Kidney epithelial cell (primary cell): ENCODE measurements around the gene CCNYL1. TPM values are rescaled to one million over a fixed set of nuclear protein-coding genes. Genes with fewer than 3 reads are reported as not detected.

ENCODE experiments used
- DNase-seq: peaks from one replicate; pipeline ENCODE4 v3.0.0-alpha.2; 2010; ENCODE audit warnings: low read depth
- H3K27me3 ChIP-seq: 2 replicates; pipeline ENCODE4 v1.6.0; 2011; ENCODE audit warnings: low read length; ENCODE audit not compliant: control insufficient read depth, insufficient read depth
- H3K36me3 ChIP-seq: 2 replicates; pipeline ENCODE4 v1.5.1; 2011; ENCODE audit warnings: low read length; ENCODE audit not compliant: control insufficient read depth, insufficient read depth
- H3K4me3 ChIP-seq: 2 replicates; pipeline ENCODE4 v1.5.1; 2011; ENCODE audit warnings: low read depth, mild to moderate bottlenecking, control low read depth, low read length
- total RNA-seq: library from RNA; depleted of rRNA; stranded (reverse); fragments of >200 nt; gene quantifications from 2 replicates; pipeline ENCODE4 v1.2.3, GENCODE V29; 2015
- TF ChIP-seq, protein P1 (sequence below): IDR thresholded peaks from 2 replicates; pipeline ENCODE4 v1.5.1; 2011; ENCODE audit warnings: mild to moderate bottlenecking, moderate library complexity, low read length, control low read depth, inconsistent platforms; ENCODE audit not compliant: insufficient read depth, poor library complexity, severe bottlenecking

Gene CCNYL1
- total RNA-seq, 1 donor from 2014 or later = 16.8 TPM

GRCh38 chr2:207791579-207792243, 80.3 kb downstream of the CCNYL1 start:
- TF ChIP-seq, protein P1, sequence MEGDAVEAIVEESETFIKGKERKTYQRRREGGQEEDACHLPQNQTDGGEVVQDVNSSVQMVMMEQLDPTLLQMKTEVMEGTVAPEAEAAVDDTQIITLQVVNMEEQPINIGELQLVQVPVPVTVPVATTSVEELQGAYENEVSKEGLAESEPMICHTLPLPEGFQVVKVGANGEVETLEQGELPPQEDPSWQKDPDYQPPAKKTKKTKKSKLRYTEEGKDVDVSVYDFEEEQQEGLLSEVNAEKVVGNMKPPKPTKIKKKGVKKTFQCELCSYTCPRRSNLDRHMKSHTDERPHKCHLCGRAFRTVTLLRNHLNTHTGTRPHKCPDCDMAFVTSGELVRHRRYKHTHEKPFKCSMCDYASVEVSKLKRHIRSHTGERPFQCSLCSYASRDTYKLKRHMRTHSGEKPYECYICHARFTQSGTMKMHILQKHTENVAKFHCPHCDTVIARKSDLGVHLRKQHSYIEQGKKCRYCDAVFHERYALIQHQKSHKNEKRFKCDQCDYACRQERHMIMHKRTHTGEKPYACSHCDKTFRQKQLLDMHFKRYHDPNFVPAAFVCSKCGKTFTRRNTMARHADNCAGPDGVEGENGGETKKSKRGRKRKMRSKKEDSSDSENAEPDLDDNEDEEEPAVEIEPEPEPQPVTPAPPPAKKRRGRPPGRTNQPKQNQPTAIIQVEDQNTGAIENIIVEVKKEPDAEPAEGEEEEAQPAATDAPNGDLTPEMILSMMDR = no peak
- DNase-seq = no peak
- no peak overlapping the region for H3K4me3 ChIP-seq
- no peaks in the 10 kb centered on the region for H3K27me3 ChIP-seq
- no peaks in the 10 kb centered on the region for H3K36me3 ChIP-seq

DNA sequence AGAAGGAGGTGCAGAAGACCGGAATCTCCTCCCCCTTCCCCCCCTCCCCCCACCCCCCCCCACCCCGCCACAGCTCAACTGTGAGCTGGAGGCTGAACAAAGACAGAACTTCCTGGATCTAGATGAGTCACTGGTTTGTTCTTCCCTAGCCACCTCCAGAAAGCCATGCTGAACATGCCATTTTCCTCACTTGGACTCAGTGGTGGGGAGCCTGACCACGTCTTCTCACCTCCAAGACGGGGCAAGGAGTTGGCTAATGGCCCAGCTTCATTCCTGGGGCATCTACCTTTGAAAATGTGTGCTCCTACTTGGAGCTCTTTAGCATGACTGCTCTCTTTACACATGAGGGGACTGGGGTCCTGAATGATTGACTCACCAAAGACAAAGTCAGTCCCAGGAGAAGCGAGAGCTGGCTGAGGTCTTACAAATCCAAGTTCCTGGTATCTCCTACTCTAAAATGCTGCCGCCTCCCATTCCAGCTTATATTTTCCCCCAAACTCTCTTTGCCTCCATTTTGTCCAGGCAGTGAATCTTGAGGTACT, 80.9 kb downstream of the CCNYL1 start:
- DNase-seq = peak; percentile 70
- H3K4me3 ChIP-seq = no peak overlapping the region

DNA sequence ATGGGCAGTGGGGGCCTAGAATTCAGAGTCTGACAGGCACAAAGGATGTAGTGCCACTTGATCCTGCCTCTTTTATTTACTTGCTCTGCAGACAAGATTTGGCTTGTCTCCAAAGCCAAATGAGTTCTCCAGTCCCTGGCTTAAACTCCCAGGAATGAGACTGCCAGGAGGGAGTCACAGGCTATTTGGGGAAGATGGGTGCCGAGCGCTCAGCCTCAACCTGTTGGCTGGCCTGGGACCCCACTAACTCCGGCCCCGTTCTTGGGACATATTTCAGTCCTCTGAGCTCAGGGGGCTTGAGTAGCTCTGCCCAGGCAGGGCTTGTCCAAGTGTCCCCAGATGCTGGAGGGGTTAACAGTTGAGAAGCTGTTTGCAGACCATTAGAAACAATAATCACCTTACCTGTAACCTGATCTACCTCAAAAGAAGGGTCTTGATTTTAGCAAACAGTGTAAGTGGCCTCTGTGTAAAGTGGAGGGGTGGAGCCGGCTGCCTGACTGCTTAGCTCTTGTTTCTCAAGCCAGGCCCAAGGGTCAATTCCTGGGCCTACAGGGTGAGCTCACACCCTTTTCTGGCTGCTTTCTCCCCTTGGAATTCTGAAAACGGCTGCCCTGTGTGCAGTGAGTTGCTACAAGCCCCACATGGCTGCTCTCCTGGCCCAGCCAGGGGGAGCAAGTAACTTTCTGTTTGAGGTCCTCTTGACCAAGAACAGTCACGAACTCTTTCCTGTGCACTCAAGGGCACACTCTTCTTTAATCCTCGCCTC, 85.3 kb downstream of the CCNYL1 start:
- Histone ChIP-seq H3K36me3 (no peaks in the 10 kb centered on the region), H3K4me3 (no peak overlapping the region), H3K27me3 (no peaks in the 10 kb centered on the region)
- no peak for DNase-seq
- TF ChIP-seq, protein P1 = no peak

More for the DNA sequence above, 80.9 kb downstream of the CCNYL1 start:
- H3K36me3 ChIP-seq = no peaks in the 10 kb centered on the region
- H3K27me3 ChIP-seq = no peaks in the 10 kb centered on the region
- TF ChIP-seq, protein P1 = no peak

DNA sequence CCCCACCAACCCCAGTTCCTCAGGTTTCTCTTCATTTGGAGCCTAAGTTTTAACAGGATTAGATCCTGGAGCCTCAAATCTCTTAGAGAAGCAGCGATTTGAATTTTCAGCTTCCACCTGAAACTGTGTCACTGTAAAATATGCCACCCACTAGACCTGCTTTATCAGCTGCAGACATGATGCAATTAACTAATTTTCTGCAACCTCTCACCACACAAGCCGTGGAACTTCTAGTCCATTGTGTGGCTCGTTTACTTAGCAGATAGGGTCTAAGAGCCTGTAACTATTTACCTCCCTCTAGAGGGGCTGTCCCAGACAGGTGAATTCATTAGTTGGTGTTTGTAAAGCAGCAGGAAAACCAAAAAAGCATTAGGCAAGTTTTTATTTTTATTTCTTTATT, 89.8 kb downstream of the CCNYL1 start:
- TF ChIP-seq, protein P1 = no peak
- H3K27me3 ChIP-seq = no peaks in the 10 kb centered on the region
- no peak for DNase-seq
- no peaks in the 10 kb centered on the region for H3K36me3 ChIP-seq
- no peak overlapping the region for H3K4me3 ChIP-seq

GRCh38 chr2:207802650-207803049, 91.2 kb downstream of the CCNYL1 start:
- Histone ChIP-seq H3K4me3 (no peak overlapping the region), H3K36me3 (no peaks in the 10 kb centered on the region), H3K27me3 (no peaks in the 10 kb centered on the region)
- DNase-seq = no peak
- TF ChIP-seq, protein P1 = no peak

Other genes with a start within 250 kb of the CCNYL1 start
- gene CREB1, start 181.7 kb upstream of the CCNYL1 start, total RNA-seq = 54.5 and 54.8 TPM in 2 replicates
- 21.5 and 22.7 TPM in 2 replicates for gene METTL21A, start 86.2 kb upstream of the CCNYL1 start, total RNA-seq
- 7.4 and 9.1 TPM in 2 replicates for gene FZD5, start 58.3 kb downstream of the CCNYL1 start, total RNA-seq